Prostate gland (tissue), 2 donors: Measurements from ENCODE around the gene SRP54.

Experiments used
- CTCF ChIP-seq, 4 experiments: fragments of 200-600 bp in 2 of 4; fragments of 450-650 bp in 2 of 4; sonication (generic) in 2 of 4; IDR thresholded peaks; 1 replicate in 3 of 4; 2 replicates in 1 of 4; pipeline ENCODE4 v1.5.1; 2016 to 2019; ENCODE audit warnings: antibody characterized with exemption in 4 of 4, mild to moderate bottlenecking in 2 of 4, moderate library complexity in 2 of 4
- POLR2AphosphoS5 ChIP-seq: sonication (generic); formaldehyde crosslinking; IDR thresholded peaks from one replicate; pipeline ENCODE4 v1.6.1; 2017; ENCODE audit warnings: antibody characterized with exemption

- TF ChIP-seq CTCF (IDR thresholded peaks at IDR 0.05): no peak
- TF ChIP-seq POLR2AphosphoS5: no peak
Measured at GRCh38 chr14:34971381-34971780, 11.4 kb upstream of the SRP54 start.
